Measurements from ENCODE around the gene SF3B4. TPM values are rescaled to one million over a fixed set of nuclear protein-coding genes. Genes with fewer than 3 reads are reported as not detected.

SF3B4 gene
- 67.5 and 72.8 TPM in 2 replicates for total RNA-seq
- long read RNA-seq = 0 reads

GRCh38 chr1:149927563-149928400 lies at the start of gene SF3B4:
TSS of gene SF3B4 (minus strand) at chr1:149927803. CDS start at chr1:149927759, 44 bp downstream.
- H3K27me3 Mint-ChIP-seq = peaks cover 6% of the 10 kb centered on the region
- H3K36me3 Mint-ChIP-seq (ENCODE audit: insufficient read depth) = peaks cover 23% of the 10 kb centered on the region
- no peaks in the 10 kb centered on the region for H3K9me3 Mint-ChIP-seq (ENCODE audit: low read depth)
- H3K27ac Mint-ChIP-seq = peak within 1 kb of the TSS; percentile 99
- peaks cover 13% of the 10 kb centered on the region for H3K4me1 Mint-ChIP-seq (ENCODE audit: low read depth)
- TF ChIP-seq, protein P1, sequence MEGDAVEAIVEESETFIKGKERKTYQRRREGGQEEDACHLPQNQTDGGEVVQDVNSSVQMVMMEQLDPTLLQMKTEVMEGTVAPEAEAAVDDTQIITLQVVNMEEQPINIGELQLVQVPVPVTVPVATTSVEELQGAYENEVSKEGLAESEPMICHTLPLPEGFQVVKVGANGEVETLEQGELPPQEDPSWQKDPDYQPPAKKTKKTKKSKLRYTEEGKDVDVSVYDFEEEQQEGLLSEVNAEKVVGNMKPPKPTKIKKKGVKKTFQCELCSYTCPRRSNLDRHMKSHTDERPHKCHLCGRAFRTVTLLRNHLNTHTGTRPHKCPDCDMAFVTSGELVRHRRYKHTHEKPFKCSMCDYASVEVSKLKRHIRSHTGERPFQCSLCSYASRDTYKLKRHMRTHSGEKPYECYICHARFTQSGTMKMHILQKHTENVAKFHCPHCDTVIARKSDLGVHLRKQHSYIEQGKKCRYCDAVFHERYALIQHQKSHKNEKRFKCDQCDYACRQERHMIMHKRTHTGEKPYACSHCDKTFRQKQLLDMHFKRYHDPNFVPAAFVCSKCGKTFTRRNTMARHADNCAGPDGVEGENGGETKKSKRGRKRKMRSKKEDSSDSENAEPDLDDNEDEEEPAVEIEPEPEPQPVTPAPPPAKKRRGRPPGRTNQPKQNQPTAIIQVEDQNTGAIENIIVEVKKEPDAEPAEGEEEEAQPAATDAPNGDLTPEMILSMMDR (IDR thresholded peaks at IDR 0.05; ENCODE audit: unreplicated experiment) = no peak
- peak within 1 kb of the TSS; percentile 91 for H3K4me3 Mint-ChIP-seq (ENCODE audit: low read depth)
- DNase-seq (ENCODE audit: low spot score, unreplicated experiment) = peak; percentile 79

DNA sequence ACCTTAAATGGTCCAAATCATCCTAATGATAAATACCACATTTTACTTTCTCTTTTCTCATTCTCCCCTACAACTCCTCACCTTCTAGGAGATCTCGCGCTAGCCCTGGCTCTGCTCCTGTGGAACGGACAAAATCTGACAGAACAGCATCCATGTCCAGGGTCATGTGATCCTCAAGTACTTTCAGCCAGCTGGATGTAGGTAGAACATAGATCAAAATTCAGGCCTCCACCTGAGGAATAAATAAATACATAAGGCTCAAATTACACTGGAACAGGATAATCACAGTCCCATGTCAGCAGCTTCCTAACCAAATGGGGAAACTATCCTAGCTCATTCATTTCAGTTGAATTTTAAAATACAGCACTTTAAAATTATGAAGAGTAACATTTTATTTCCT lies 49.7 kb upstream of the SF3B4 start:
- Mint-ChIP-seq H3K27ac (no peak overlapping the region), H3K36me3 (ENCODE audit: insufficient read depth) (peaks cover 19% of the 10 kb centered on the region), H3K4me3 (ENCODE audit: low read depth) (no peak overlapping the region), H3K27me3 (no peaks in the 10 kb centered on the region), H3K9me3 (ENCODE audit: low read depth) (no peaks in the 10 kb centered on the region), H3K4me1 (ENCODE audit: low read depth) (peaks cover 7% of the 10 kb centered on the region)
- DNase-seq (ENCODE audit: low spot score, unreplicated experiment) = no peak
- TF ChIP-seq, protein P1 (IDR thresholded peaks at IDR 0.05; ENCODE audit: unreplicated experiment) = no peak

DNA sequence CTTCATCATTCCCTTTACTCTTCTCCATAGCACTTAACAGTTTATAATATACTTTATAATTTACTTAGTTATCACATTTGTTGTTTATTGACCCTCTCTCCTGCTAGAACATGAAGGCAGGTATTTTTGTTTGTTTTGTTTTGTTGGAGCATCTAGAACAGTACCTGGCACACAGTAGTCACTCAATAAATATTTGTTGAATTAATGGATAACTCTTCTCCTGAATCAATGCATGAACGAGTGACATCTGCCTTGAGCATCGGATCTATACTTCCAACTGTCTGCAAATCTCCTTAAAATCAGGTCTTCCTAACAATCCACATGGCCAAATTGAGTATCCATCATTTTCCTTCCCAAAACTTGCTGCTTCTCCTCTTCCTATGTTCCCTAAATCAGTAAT lies 44.9 kb upstream of the SF3B4 start:
- TF ChIP-seq, protein P1 (IDR thresholded peaks at IDR 0.05; ENCODE audit: unreplicated experiment) = no peak
- no peaks in the 10 kb centered on the region for H3K9me3 Mint-ChIP-seq (ENCODE audit: low read depth)
- H3K4me1 Mint-ChIP-seq (ENCODE audit: low read depth) = peaks cover 3% of the 10 kb centered on the region
- no peak overlapping the region for H3K4me3 Mint-ChIP-seq (ENCODE audit: low read depth)
- no peak for DNase-seq (ENCODE audit: low spot score, unreplicated experiment)
- peaks cover 23% of the 10 kb centered on the region for H3K36me3 Mint-ChIP-seq (ENCODE audit: insufficient read depth)
- H3K27me3 Mint-ChIP-seq = no peaks in the 10 kb centered on the region
- H3K27ac Mint-ChIP-seq = no peak overlapping the region

DNA sequence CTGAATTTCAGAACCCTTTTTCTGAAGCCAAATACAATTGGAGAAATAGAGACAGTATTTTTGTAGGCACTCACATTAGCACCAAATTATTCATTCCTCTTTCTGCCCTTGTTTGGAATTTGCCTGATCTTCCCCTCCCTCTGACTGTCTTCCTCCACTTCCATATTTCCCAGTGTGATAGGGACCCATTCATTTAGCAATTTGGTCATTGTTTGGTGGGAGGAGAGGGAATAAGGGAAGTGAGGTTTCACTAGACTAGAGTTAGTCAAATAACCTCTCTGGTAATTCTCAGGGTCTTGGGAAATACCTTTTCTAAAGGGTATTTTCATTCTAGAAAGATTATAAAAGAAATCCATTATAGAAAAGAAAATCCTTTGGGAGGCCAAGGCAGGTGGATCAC lies 40.0 kb upstream of the SF3B4 start:
- Mint-ChIP-seq H3K36me3 (ENCODE audit: insufficient read depth) (peaks cover 22% of the 10 kb centered on the region), H3K4me3 (ENCODE audit: low read depth) (no peak overlapping the region), H3K4me1 (ENCODE audit: low read depth) (peaks cover 11% of the 10 kb centered on the region), H3K27me3 (no peaks in the 10 kb centered on the region), H3K27ac (no peak overlapping the region), H3K9me3 (ENCODE audit: low read depth) (no peaks in the 10 kb centered on the region)
- no peak for DNase-seq (ENCODE audit: low spot score, unreplicated experiment)
- TF ChIP-seq, protein P1 (IDR thresholded peaks at IDR 0.05; ENCODE audit: unreplicated experiment) = no peak

DNA sequence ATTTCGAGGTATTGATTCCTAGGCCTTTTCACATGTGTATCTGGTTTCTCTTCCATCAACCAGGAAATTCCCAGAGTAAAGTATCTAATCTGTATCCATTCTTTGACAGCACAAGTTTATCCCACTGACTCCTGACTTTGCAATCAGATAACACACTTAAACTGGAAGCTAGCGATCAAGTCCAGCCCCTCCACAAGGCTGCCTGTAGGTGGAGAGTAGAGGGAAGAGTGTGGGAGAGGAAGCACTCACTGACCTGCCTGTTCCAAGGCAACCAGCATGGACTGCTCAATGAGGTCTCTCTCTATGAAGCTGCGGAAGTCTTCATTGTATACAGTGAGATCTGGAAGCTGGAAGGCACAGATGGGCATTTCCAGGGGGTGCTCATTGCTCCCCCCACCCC lies 39.4 kb upstream of the SF3B4 start:
- peaks cover 11% of the 10 kb centered on the region for H3K4me1 Mint-ChIP-seq (ENCODE audit: low read depth)
- peaks cover 19% of the 10 kb centered on the region for H3K36me3 Mint-ChIP-seq (ENCODE audit: insufficient read depth)
- TF ChIP-seq, protein P1 (IDR thresholded peaks at IDR 0.05; ENCODE audit: unreplicated experiment) = peak; percentile 16

More for the DNA sequence above, 39.4 kb upstream of the SF3B4 start:
- Mint-ChIP-seq H3K27ac (peak overlapping the region; percentile 92), H3K9me3 (ENCODE audit: low read depth) (no peaks in the 10 kb centered on the region), H3K4me3 (ENCODE audit: low read depth) (peak overlapping the region; percentile 38), H3K27me3 (no peaks in the 10 kb centered on the region)
- no peak for DNase-seq (ENCODE audit: low spot score, unreplicated experiment)
